Stimulated activated memory B cell treated with anti-CD40 and anti-IgM and Interleukin-4, amounts not matched to agents 10 μg/mL and 1 μg/mL and 100 μg/mL, for 72 hours (primary cell): ENCODE data around the gene COQ8B.
"Not testable (repeated sequence)": the region's sequence is repeated elsewhere in the genome, so short reads cannot be mapped to it uniquely, and the experiment has no call there.

ENCODE experiments used
- ATAC-seq: fragments of 150-1000 bp; cut with Tn5 transposase; 2 replicates; pipeline ENCODE4 v1.10.0; 2021
- H3K27ac Mint-ChIP-seq: one replicate; pipeline ENCODE4 v1.8.0; 2022; ENCODE audit warnings: mild to moderate bottlenecking, mixed read lengths
- H3K27me3 Mint-ChIP-seq: one replicate; pipeline ENCODE4 v1.8.0; 2022; ENCODE audit warnings: mixed read lengths
- H3K36me3 Mint-ChIP-seq: one replicate; pipeline ENCODE4 v1.8.0; 2022; ENCODE audit warnings: mixed read lengths
- H3K4me1 Mint-ChIP-seq: one replicate; pipeline ENCODE4 v1.8.0; 2022; ENCODE audit warnings: mixed read lengths
- H3K4me3 Mint-ChIP-seq: one replicate; pipeline ENCODE4 v1.8.0; 2022; ENCODE audit warnings: mild to moderate bottlenecking, moderate library complexity, mixed read lengths
- H3K9me3 Mint-ChIP-seq: one replicate; pipeline ENCODE4 v1.8.0; 2022; ENCODE audit warnings: mixed read lengths

Gene COQ8B

DNA sequence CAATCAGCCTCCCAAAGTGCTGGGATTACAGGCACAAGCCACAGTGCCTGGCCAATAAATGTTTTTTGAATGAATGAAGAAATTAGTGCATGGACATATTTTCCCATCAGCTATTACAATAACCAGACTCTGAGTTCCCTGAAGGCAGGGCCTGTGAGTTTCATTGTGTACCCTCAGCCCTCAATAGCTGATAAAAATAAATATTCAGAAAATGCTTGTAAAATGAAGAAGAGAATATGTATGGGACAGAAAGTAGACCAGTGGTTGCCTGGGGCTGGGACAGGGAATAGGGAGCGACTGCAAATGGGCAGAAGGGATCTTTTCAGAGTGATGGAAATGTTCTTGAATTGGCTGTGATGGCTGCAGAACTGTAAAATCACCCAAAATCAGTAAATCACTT lies 55.1 kb downstream of the COQ8B start:
- Mint-ChIP-seq H3K4me1 (peaks cover 22% of the 10 kb centered on the region), H3K27ac (no peak overlapping the region), H3K9me3 (no peaks in the 10 kb centered on the region), H3K4me3 (no peak overlapping the region), H3K36me3 (peaks cover 1% of the 10 kb centered on the region), H3K27me3 (no peaks in the 10 kb centered on the region)
- no peak for ATAC-seq

- H3K27ac Mint-ChIP-seq = no peak overlapping the region
- H3K4me1 Mint-ChIP-seq = peaks cover 22% of the 10 kb centered on the region
- H3K27me3 Mint-ChIP-seq = no peaks in the 10 kb centered on the region
- no peak overlapping the region for H3K4me3 Mint-ChIP-seq
- H3K36me3 Mint-ChIP-seq = no peaks in the 10 kb centered on the region
- no peaks in the 10 kb centered on the region for H3K9me3 Mint-ChIP-seq
- no peak for ATAC-seq
Observed at GRCh38 chr19:40659566-40659965, 57.1 kb downstream of the COQ8B start.

GRCh38 chr19:40659116-40659515 lies 57.6 kb downstream of the COQ8B start:
- Mint-ChIP-seq H3K4me3 (no peak overlapping the region), H3K4me1 (peaks cover 22% of the 10 kb centered on the region), H3K27ac (no peak overlapping the region), H3K36me3 (no peaks in the 10 kb centered on the region), H3K9me3 (no peaks in the 10 kb centered on the region), H3K27me3 (no peaks in the 10 kb centered on the region)
- ATAC-seq = no peak

GRCh38 chr19:40658031-40658430 lies 58.7 kb downstream of the COQ8B start:
- no peaks in the 10 kb centered on the region for H3K36me3 Mint-ChIP-seq

DNA sequence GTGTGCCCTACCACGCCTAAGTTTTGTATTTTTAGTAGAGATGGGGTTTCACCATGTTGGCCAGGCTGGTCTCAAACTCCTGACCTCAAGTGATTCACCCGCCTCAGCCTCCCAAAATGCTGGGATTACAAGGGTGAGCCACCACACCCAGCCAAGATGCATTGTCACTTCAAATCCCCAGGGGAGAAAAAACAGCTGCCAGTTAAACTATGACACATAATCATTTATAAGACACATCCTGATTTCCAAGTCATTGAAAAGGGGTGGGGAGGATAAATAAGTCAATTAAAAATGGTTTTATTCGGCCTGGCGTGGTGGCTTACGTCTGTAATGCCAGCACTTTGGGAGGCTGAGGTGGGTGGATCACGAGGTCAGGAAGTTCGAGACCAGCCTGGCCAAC lies 61.0 kb downstream of the COQ8B start:
- not testable (repeated sequence) for H3K4me3 Mint-ChIP-seq, H3K27ac Mint-ChIP-seq, H3K36me3 Mint-ChIP-seq, ATAC-seq, H3K27me3 Mint-ChIP-seq, H3K9me3 Mint-ChIP-seq
- H3K4me1 Mint-ChIP-seq = peaks cover 11% of the 10 kb centered on the region

More at GRCh38 chr19:40658031-40658430, 58.7 kb downstream of the COQ8B start:
- no peak for ATAC-seq
- Mint-ChIP-seq H3K4me3 (no peak overlapping the region), H3K27ac (no peak overlapping the region), H3K4me1 (peaks cover 11% of the 10 kb centered on the region), H3K9me3 (no peaks in the 10 kb centered on the region), H3K27me3 (no peaks in the 10 kb centered on the region)

DNA sequence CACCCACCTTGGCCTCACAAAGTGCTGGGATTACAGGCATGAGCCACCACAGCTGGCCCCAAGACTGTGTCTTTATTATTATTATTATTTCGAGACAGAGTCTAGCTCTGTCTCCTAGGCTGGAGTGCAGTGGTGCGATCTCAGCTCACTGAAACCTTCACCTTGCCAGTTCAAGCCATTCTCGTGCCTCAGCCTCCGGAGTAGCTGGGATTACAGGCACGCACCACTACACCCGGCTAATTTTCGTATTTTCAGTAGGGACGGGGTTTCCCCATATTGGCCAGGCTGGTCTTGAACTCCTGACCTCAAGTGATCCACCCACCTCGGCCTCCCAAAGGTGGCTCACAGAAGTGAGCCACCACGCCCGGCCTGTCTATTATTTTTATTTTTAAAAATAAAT lies 64.4 kb downstream of the COQ8B start:
- not testable (repeated sequence) for H3K27ac Mint-ChIP-seq, H3K27me3 Mint-ChIP-seq, H3K36me3 Mint-ChIP-seq, H3K4me3 Mint-ChIP-seq, H3K9me3 Mint-ChIP-seq
- ATAC-seq = peak; percentile 58
- H3K4me1 Mint-ChIP-seq = peaks cover 11% of the 10 kb centered on the region

- H3K4me3 Mint-ChIP-seq = no peak overlapping the region
- peaks cover 14% of the 10 kb centered on the region for H3K4me1 Mint-ChIP-seq
- H3K36me3 Mint-ChIP-seq = no peaks in the 10 kb centered on the region
- H3K9me3 Mint-ChIP-seq = no peaks in the 10 kb centered on the region
- H3K27me3 Mint-ChIP-seq = peaks cover 13% of the 10 kb centered on the region
- H3K27ac Mint-ChIP-seq = no peak overlapping the region
- ATAC-seq = no peak
Observed at GRCh38 chr19:40650749-40651305, 65.9 kb downstream of the COQ8B start.

- H3K9me3 Mint-ChIP-seq, H3K36me3 Mint-ChIP-seq, ATAC-seq, H3K27ac Mint-ChIP-seq, H3K4me3 Mint-ChIP-seq: not testable (repeated sequence)
- Mint-ChIP-seq H3K27me3 (peaks cover 17% of the 10 kb centered on the region), H3K4me1 (peaks cover 16% of the 10 kb centered on the region)
Observed at GRCh38 chr19:40649903-40650675, 66.6 kb downstream of the COQ8B start.

DNA sequence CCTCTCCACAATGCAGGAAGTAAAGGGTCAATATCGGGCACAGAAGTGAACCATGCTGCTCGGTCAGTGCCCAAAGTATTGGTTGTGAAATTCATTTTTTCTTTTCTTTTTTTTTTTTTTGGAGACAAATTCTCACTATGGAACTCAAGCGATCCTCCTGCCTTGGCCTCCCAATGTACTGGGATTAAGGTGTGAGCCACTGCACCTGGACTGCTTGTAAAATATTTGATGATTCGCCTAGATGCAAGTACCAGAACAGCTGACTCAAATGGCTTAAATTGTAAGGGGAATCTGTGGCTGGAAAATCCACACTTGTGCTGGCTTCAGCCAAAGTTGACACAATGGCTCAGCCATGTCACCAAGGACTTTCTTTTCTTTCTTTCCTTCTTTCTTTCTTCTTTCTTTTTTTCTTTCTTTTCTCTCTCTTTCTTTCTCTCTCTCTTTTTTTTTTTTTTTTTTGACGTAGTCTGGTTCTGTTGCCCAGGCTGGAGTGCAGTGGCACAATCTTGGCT lies 69.9 kb downstream of the COQ8B start:
- Mint-ChIP-seq H3K27me3 (peaks cover 25% of the 10 kb centered on the region), H3K9me3 (no peaks in the 10 kb centered on the region), H3K4me1 (peaks cover 12% of the 10 kb centered on the region), H3K36me3 (no peaks in the 10 kb centered on the region), H3K4me3 (no peak overlapping the region), H3K27ac (no peak overlapping the region)
- ATAC-seq = no peak

GRCh38 chr19:40642757-40643305 lies 73.9 kb downstream of the COQ8B start:
- Mint-ChIP-seq H3K4me3 (no peak overlapping the region), H3K9me3 (no peaks in the 10 kb centered on the region), H3K36me3 (no peaks in the 10 kb centered on the region), H3K27ac (peak overlapping the region; percentile 35), H3K4me1 (peaks cover 18% of the 10 kb centered on the region), H3K27me3 (peaks cover 40% of the 10 kb centered on the region)
- ATAC-seq = no peak

DNA sequence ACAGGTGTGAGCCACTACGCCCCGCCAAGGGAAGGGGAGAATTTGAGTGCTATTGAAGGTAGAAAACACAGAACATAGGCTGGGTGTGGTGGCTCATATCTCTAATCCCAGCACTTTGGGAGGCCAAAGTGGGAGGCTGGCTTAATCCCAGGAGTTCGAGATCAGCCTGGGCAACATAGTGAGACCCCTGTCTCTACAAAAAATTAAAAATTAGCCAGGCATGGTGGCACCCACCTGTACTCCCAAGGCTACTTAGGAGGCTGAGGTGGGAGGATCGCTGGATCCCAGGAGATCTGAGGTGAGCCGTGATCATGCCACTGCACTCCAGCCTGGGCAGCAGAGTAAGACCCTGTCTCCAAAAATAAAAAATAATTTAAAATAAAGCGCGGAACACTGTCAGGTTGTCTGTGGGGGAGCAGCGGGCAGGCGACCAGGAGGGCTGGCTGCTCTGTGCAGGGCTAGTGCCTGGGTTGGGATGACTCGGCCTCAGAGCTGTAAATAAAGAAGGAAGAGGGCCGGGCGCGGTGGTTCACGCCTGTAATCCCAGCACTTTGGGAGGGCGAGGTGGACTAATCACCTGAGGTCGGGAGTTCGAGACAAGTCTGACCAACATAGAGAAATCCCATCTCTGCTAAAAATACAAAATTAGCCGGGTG lies 74.5 kb downstream of the COQ8B start:
- Mint-ChIP-seq H3K36me3 (no peaks in the 10 kb centered on the region), H3K4me3 (no peak overlapping the region), H3K9me3 (no peaks in the 10 kb centered on the region), H3K4me1 (peaks cover 18% of the 10 kb centered on the region), H3K27ac (no peak overlapping the region), H3K27me3 (peaks cover 40% of the 10 kb centered on the region)
- no peak for ATAC-seq
